Measurements from ENCODE around the gene CRYL1. TPM values are rescaled to one million over a fixed set of nuclear protein-coding genes. Genes with fewer than 3 reads are reported as not detected.

CRYL1 gene
- total RNA-seq, 1 experiment from 2014 or later: 3.7 TPM

- Histone ChIP-seq H3K23me2 (ENCODE audit: insufficient read length, low read depth, low read length, poor library complexity, severe bottlenecking) (no peaks in the 10 kb centered on the region), H3K18ac (ENCODE audit: insufficient read length, low read depth, low read length) (no peak overlapping the region), H3K79me1 (ENCODE audit: insufficient read depth, low read depth, low read length, poor library complexity, severe bottlenecking) (no peaks in the 10 kb centered on the region), H4K20me1 (ENCODE audit: control insufficient read depth, insufficient read depth, insufficient read length) (no peaks in the 10 kb centered on the region), H4K5ac (ENCODE audit: insufficient read length, low read depth, low read length) (no peak overlapping the region), H3K27ac (ENCODE audit: insufficient read length, low read depth, low read length) (no peak overlapping the region), H3K14ac (ENCODE audit: insufficient read depth, low read length) (no peak overlapping the region), H2BK15ac (ENCODE audit: low read depth, low read length) (no peak overlapping the region), H2BK12ac (ENCODE audit: insufficient read length, low read depth, low read length) (no peak overlapping the region), H2BK20ac (ENCODE audit: low read depth, low read length, poor library complexity, severe bottlenecking) (no peak overlapping the region), H3K4ac (ENCODE audit: low read depth, low read length) (no peak overlapping the region), H3K4me1 (ENCODE audit: insufficient read depth, low read length) (no peaks in the 10 kb centered on the region), H3K9ac (ENCODE audit: extremely low read depth, insufficient read length, low read length) (no peak overlapping the region), H2AFZ (ENCODE audit: low read length) (no peak overlapping the region), H4K8ac (replicated peaks; ENCODE audit: insufficient read length, low read depth, low read length) (no peak overlapping the region), H2BK120ac (ENCODE audit: low read depth, low read length, poor library complexity, severe bottlenecking) (no peak overlapping the region), H3K23ac (ENCODE audit: insufficient read length, low read depth, low read length) (no peak overlapping the region), H3K4me2 (ENCODE audit: insufficient read depth, insufficient read length, low read length) (no peak overlapping the region), H3T11ph (ENCODE audit: low read length) (no peak overlapping the region), H4K91ac (ENCODE audit: insufficient read length, low read depth, low read length) (no peak overlapping the region), H3K9me3 (ENCODE audit: control insufficient read depth, low read depth, low read length) (no peaks in the 10 kb centered on the region), H2AK5ac (ENCODE audit: insufficient read length, low read length) (no peak overlapping the region), H3K27me3 (ENCODE audit: insufficient read depth, low read length) (no peaks in the 10 kb centered on the region), H3K79me2 (ENCODE audit: insufficient read depth, low read length) (no peaks in the 10 kb centered on the region), H3K56ac (ENCODE audit: insufficient read length, low read depth, low read length) (no peak overlapping the region), H2BK5ac (ENCODE audit: insufficient read length, low read length) (no peak overlapping the region)
- Mint-ChIP-seq H3K27me3 (ENCODE audit: low read depth) (no peaks in the 10 kb centered on the region; the same call in 1 of the 2 replicates), H3K36me3 (ENCODE audit: insufficient read depth in 1 of 3, low read depth in 3 of 3) (peaks cover 4 to 13% (median 8%) of the 10 kb centered on the region in 3 experiments; a peak in 6 of 7 replicates), H3K4me3 (no peak overlapping the region), H3K9me3 (peaks cover 8 to 22% of the 10 kb centered on the region in 2 experiments; a peak in 4 of 5 replicates), H3K4me1 (peaks cover 9% of the 10 kb centered on the region in 2 experiments; a peak in 3 of 4 replicates), H3K27ac (peak overlapping the region in 1 of 3 experiments; percentile 44; a peak in 2 of 7 replicates)
- no CpG with 5 or more reads among the region's 16 CpGs for WGBS (ENCODE audit: extremely low coverage, insufficient read length, low lambda C conversion rate)
- DNase-seq: no peak
- no peak for TF ChIP-seq CTCF (conservative IDR thresholded peaks at IDR 0.05)
Measured at GRCh38 chr13:20503088-20504083, 22.3 kb downstream of the CRYL1 start.
